Stimulated activated CD4-positive, alpha-beta T cell treated with anti-CD3 and anti-CD28 coated beads, Interleukin-4, amount 100 ng/mL, for 4 hours (primary cell): Measurements from ENCODE around the gene CRISPLD2.
A peak's percentile ranks its signal among the peaks of the same experiment; 100 is the strongest.

Experiments used
- DNase-seq, 2 experiments: peaks; one replicate each; pipeline ENCODE4 v3.0.0-alpha.2; 2020

CRISPLD2 gene

GRCh38 chr16:84919269-84919668 is 99.5 kb downstream of the CRISPLD2 start:
- DNase-seq: no peak

- no peak for DNase-seq
These were observed 99.9 kb downstream of the CRISPLD2 start for GRCh38 chr16:84919708-84920107.

GRCh38 chr16:84920333-84920732 is 100.5 kb downstream of the CRISPLD2 start:
- no peak for DNase-seq

- no peak for DNase-seq
These were observed 102.8 kb downstream of the CRISPLD2 start for GRCh38 chr16:84922351-84923120.

- DNase-seq: no peak
These were observed 104.7 kb downstream of the CRISPLD2 start for GRCh38 chr16:84924331-84925091.

GRCh38 chr16:84925092-84925772 is 105.4 kb downstream of the CRISPLD2 start:
- DNase-seq: peak; percentile 47 to 71

GRCh38 chr16:84925773-84926372 is 106.1 kb downstream of the CRISPLD2 start:
- DNase-seq: no peak

GRCh38 chr16:84926462-84926861 is 106.7 kb downstream of the CRISPLD2 start:
- DNase-seq: no peak

- DNase-seq: no peak
These were observed 108.1 kb downstream of the CRISPLD2 start for GRCh38 chr16:84927621-84928591.

GRCh38 chr16:84928679-84929420 is 109.1 kb downstream of the CRISPLD2 start:
- no peak for DNase-seq

GRCh38 chr16:84929421-84930297 is 109.9 kb downstream of the CRISPLD2 start:
- no peak for DNase-seq

GRCh38 chr16:84930298-84931106 is 110.7 kb downstream of the CRISPLD2 start:
- DNase-seq: peak in 1 of 2 experiments; percentile 17

- DNase-seq: no peak
These were observed 111.3 kb downstream of the CRISPLD2 start for GRCh38 chr16:84931107-84931494.

- DNase-seq: no peak
These were observed 111.7 kb downstream of the CRISPLD2 start for GRCh38 chr16:84931506-84931905.

- DNase-seq: no peak
These were observed 112.9 kb downstream of the CRISPLD2 start for GRCh38 chr16:84932681-84933080.

GRCh38 chr16:84933774-84934631 is 114.2 kb downstream of the CRISPLD2 start:
- no peak for DNase-seq

- no peak for DNase-seq
These were observed 117.6 kb downstream of the CRISPLD2 start for GRCh38 chr16:84937196-84938005.
